Activated CD8-positive, alpha-beta memory T cell treated with anti-CD3 and anti-CD28 coated beads for 1 hour (primary cell): Measurements from ENCODE around the gene WDR18.
A peak's percentile ranks its signal among the peaks of the same experiment; 100 is the strongest.

Source experiments
- DNase-seq, 2 donors: peaks; one replicate each; pipeline ENCODE4 v3.0.0-alpha.2; 2020; ENCODE audit warnings: low read depth in 1 of 2; ENCODE audit errors: extremely low read depth in 1 of 2

WDR18 gene

GRCh38 chr19:984165-984967, at the start of gene WDR18:
WDR18 (plus strand) TSS chr19:984345; CDS start chr19:984354, 9 bp downstream.
- DNase-seq: peak; percentile 72 to 87

- DNase-seq: no peak
These were observed 49.2 kb upstream of the WDR18 start for GRCh38 chr19:934865-935479.

GRCh38 chr19:936175-936546, 48.0 kb upstream of the WDR18 start:
- DNase-seq: no peak

GRCh38 chr19:937259-937694, 46.9 kb upstream of the WDR18 start:
- no peak for DNase-seq

GRCh38 chr19:938233-938923, 45.8 kb upstream of the WDR18 start:
- DNase-seq: no peak

- DNase-seq: no peak
These were observed 44.7 kb upstream of the WDR18 start for GRCh38 chr19:939439-939838.

GRCh38 chr19:939922-940321, 44.2 kb upstream of the WDR18 start:
- no peak for DNase-seq

GRCh38 chr19:940591-941291, 43.4 kb upstream of the WDR18 start:
- peak in 1 of 2 donors; percentile 60 for DNase-seq

GRCh38 chr19:941292-942132, 42.6 kb upstream of the WDR18 start:
- no peak for DNase-seq

- no peak for DNase-seq
These were observed 42.0 kb upstream of the WDR18 start for GRCh38 chr19:942133-942645.

- DNase-seq: no peak
These were observed 40.5 kb upstream of the WDR18 start for GRCh38 chr19:943551-944170.

- no peak for DNase-seq
These were observed 40.0 kb upstream of the WDR18 start for GRCh38 chr19:944171-944567.

GRCh38 chr19:944663-945241, 39.4 kb upstream of the WDR18 start:
- DNase-seq: no peak

- no peak for DNase-seq
These were observed 38.5 kb upstream of the WDR18 start for GRCh38 chr19:945401-946252.

- DNase-seq: no peak
These were observed 36.9 kb upstream of the WDR18 start for GRCh38 chr19:947090-947706.

- no peak for DNase-seq
These were observed 36.2 kb upstream of the WDR18 start for GRCh38 chr19:947707-948539.

GRCh38 chr19:948842-949496, 35.2 kb upstream of the WDR18 start:
- DNase-seq: no peak
